Neutrophil (primary cell): ENCODE results near the gene QSOX1.

Experiments
- H3K27ac ChIP-seq: fragments of 200-600 bp; sonication (generic); 2 replicates; pipeline ENCODE4 v1.5.1; 2016; ENCODE audit warnings: mild to moderate bottlenecking, moderate library complexity
- H3K27me3 ChIP-seq: fragments of 200-600 bp; sonication (generic); 2 replicates; pipeline ENCODE4 v1.6.0; 2016; ENCODE audit warnings: mild to moderate bottlenecking
- H3K36me3 ChIP-seq: fragments of 200-600 bp; sonication (generic); 2 replicates; pipeline ENCODE4 v1.5.1; 2017
- H3K4me1 ChIP-seq, 2 experiments: fragments of 200-600 bp in 1 of 2; sonication (generic) in 1 of 2; 1 replicate in 1 of 2; 2 replicates in 1 of 2; pipeline versions ENCODE4 v1.5.1 to v1.6.1; 2013 to 2016; ENCODE audit warnings: low read depth in 1 of 2, low read length in 1 of 2, mild to moderate bottlenecking in 1 of 2, moderate library complexity in 1 of 2; ENCODE audit not compliant: control insufficient read depth in 1 of 2, insufficient read depth in 1 of 2
- H3K4me3 ChIP-seq, 2 experiments: fragments of 200-600 bp in 1 of 2; sonication (generic) in 1 of 2; 1 replicate in 1 of 2; 2 replicates in 1 of 2; pipeline ENCODE4 v1.5.1; 2013 to 2016; ENCODE audit warnings: low read depth in 1 of 2, low read length in 1 of 2, mild to moderate bottlenecking in 1 of 2, moderate library complexity in 1 of 2
- H3K9me3 ChIP-seq: fragments of 200-600 bp; sonication (generic); 2 replicates; pipeline ENCODE4 v1.5.1; 2016
- TF ChIP-seq, protein P1 (sequence below): fragments of 200-600 bp; sonication (generic); IDR thresholded peaks from 2 replicates; pipeline ENCODE4 v1.5.1; 2016; ENCODE audit warnings: antibody characterized with exemption

QSOX1 gene

DNA sequence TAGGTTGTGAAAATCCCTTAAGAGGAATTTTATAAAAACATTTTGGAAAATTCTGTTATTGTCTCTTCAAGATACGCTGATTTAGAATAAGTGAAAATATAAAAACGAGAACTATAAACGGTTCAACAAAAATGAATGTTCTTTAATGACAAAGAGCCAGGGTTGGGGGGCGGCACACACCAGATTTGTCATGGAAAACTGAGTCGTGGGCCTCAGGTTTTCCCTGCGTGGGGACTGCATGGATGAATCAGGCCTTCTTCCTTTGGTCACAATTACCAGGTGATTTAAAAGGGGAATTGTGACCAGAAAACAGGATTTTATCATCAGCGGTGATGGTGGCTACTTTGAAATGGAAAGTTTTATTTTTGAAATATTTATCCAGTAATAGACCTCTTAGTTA, 84.0 kb downstream of the QSOX1 start:
- Histone ChIP-seq H3K4me3 (no peak overlapping the region), H3K36me3 (no peaks in the 10 kb centered on the region), H3K27me3 (peaks cover 100% of the 10 kb centered on the region), H3K9me3 (no peaks in the 10 kb centered on the region), H3K27ac (no peak overlapping the region), H3K4me1 (peaks cover 28 to 35% of the 10 kb centered on the region in 2 experiments)
- TF ChIP-seq, protein P1, sequence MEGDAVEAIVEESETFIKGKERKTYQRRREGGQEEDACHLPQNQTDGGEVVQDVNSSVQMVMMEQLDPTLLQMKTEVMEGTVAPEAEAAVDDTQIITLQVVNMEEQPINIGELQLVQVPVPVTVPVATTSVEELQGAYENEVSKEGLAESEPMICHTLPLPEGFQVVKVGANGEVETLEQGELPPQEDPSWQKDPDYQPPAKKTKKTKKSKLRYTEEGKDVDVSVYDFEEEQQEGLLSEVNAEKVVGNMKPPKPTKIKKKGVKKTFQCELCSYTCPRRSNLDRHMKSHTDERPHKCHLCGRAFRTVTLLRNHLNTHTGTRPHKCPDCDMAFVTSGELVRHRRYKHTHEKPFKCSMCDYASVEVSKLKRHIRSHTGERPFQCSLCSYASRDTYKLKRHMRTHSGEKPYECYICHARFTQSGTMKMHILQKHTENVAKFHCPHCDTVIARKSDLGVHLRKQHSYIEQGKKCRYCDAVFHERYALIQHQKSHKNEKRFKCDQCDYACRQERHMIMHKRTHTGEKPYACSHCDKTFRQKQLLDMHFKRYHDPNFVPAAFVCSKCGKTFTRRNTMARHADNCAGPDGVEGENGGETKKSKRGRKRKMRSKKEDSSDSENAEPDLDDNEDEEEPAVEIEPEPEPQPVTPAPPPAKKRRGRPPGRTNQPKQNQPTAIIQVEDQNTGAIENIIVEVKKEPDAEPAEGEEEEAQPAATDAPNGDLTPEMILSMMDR = no peak

DNA sequence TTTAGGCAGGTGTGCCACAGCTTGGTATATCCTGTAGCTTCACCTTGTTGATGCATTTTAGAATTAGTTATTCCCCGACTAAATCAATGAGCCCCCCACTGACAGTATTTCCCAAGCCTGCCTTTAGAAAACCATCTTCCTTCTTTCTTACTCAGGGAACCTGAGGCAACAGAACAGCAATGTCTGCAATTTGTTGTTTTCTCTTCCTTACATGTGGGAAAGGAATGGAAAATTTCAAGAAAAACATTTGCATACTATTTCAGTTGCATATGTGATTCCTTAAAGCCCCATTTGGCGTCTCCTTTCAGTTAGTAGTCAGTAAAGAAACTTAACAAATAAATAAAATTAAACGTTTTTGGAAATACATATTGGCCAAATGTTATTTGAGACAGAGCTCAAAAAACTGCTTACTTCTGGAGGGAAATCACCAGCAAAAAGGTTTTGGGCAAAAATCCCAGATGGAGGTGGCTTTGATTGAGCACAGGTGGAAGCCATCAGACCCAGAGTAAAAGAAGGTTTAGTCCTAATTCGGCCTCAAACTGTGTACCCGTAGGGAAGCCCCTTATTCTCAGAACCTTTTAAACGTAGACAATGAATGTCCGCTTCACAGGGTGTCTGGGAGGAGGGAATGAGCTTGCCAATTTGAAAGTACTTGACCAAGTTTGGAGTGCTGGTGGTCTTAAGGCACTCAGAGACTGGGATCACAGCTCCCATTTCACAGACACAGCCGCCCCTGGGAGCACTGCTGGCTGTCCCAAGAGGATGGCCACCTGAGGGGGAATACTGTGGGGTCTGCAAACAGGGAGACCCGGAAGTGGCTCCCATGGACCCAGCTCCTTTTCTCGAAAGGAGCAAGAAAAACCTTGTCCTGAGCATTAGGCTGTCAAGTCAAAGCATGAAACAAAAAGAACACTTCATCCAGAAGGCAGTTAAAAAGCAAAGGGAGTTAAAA, 84.8 kb downstream of the QSOX1 start:
- TF ChIP-seq, protein P1 = no peak
- Histone ChIP-seq H3K27me3 (peaks cover 95% of the 10 kb centered on the region), H3K27ac (no peak overlapping the region), H3K4me3 (no peak overlapping the region), H3K4me1 (peaks cover 21 to 27% of the 10 kb centered on the region in 2 experiments), H3K36me3 (no peaks in the 10 kb centered on the region), H3K9me3 (no peaks in the 10 kb centered on the region)

DNA sequence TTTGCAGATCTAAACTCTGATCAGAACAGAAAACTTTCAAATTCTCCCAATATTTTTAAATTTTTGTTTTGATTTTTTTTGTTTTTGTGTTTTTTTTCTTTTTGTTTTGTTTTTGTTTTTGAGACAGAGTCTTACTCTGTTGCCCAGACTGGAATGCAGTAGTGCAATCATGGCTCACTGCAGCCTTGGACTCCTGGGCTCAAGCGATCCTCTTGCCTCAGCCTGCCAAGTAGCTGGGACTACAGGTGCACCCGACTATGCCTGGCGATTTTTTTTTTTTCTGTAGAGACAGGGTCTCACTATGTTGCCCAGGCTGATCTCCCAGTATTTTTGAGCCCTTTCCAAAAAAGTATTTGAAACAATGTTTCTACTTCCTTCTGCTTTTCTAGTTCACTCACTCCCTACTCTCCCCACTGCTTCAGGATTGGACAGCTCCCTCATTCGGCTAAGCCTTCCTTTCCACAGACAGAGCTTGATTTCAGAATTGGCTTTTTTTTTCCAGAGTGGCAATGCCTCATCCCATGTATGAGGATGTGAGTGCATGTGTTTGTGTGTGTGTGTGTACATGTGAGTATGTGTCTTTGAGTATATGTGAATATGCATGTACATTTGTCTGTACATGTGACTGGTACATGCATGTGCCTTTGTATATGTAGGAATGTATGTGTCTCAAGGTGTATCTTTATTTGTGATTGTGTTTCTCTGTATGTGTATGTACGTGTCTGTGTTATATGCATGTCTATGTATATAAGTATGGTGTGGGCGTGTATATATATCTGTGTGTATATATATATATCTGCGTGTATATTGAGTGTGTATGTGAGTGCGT, 87.3 kb downstream of the QSOX1 start:
- Histone ChIP-seq H3K36me3 (no peaks in the 10 kb centered on the region), H3K27me3 (peaks cover 70% of the 10 kb centered on the region), H3K4me3 (no peak overlapping the region), H3K4me1 (peaks cover 8 to 11% of the 10 kb centered on the region in 2 experiments), H3K27ac (no peak overlapping the region), H3K9me3 (no peaks in the 10 kb centered on the region)
- TF ChIP-seq, protein P1 = no peak

DNA sequence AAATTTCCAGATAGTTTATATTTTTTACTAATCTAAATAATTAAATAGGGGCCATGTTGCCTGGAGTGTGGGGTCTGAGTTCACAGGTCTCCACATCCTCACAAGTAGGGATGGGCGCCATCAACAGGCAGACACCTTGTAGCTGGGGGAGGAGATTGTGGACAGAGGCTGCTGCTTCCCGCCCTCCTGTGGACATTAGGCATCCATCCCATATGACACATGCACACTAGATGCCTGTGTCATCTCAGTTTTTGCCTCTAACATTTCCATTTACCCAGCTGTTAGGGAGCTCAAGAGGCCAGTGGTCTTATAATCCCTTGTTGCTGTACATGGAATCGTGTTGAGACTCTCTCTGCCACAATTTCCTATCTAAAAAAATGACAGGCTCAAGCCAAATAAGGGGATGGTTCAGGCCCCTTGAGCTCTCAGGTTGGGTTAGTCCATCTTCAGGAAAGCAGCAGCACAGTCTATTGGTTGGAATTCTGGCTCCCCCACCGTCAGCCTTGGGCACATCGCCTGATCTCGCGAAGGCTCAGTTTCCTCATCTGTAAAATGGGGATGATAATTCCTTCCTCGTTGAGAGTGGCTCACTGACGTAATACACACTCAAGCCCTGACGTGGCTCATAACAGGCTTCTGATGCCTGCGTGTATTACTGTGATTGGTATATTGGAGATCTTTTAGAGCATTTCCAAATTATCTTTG, 89.0 kb downstream of the QSOX1 start:
- H3K27ac ChIP-seq = no peak overlapping the region
- TF ChIP-seq, protein P1 = no peak
- H3K9me3 ChIP-seq = no peaks in the 10 kb centered on the region
- H3K36me3 ChIP-seq = no peaks in the 10 kb centered on the region
- H3K4me1 ChIP-seq = peaks cover 25 to 26% of the 10 kb centered on the region in 2 experiments
- no peak overlapping the region for H3K4me3 ChIP-seq
- H3K27me3 ChIP-seq = peaks cover 53% of the 10 kb centered on the region

DNA sequence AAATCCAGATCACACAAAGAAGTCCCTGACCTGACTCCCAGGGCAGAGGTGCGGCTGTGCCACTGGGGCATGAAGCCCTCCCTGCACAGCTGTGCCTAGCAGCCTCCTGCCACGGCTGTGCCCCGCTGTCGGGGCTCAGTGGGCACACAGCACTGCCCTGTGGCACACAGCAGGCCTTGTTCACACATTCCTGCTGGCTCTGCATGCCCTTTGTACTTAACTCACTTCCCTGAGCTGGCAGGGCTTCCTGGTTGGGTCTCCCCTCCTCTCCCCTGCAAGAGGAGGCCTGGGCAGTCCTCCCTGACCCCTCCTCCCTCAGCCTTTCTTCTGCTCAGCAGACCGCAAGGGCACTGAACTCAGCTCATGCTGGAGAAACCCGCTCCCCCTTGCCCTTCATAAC, 90.2 kb downstream of the QSOX1 start:
- H3K27ac ChIP-seq = no peak overlapping the region
- TF ChIP-seq, protein P1 = no peak
- H3K27me3 ChIP-seq = peaks cover 41% of the 10 kb centered on the region
- H3K36me3 ChIP-seq = no peaks in the 10 kb centered on the region
- H3K9me3 ChIP-seq = no peaks in the 10 kb centered on the region
- H3K4me3 ChIP-seq = no peak overlapping the region
- H3K4me1 ChIP-seq = peaks cover 29% of the 10 kb centered on the region in 2 experiments
